ACC112 (cell line): ENCODE results near the gene UNC13D.
A peak's percentile ranks its signal among the peaks of the same experiment; 100 is the strongest.
"Not testable (repeated sequence)": the region's sequence is repeated elsewhere in the genome, so short reads cannot be mapped to it uniquely, and the experiment has no call there.

Source experiments
- H2AFZ ChIP-seq: fragments of 200-600 bp; sonication (generic); one replicate; pipeline ENCODE4 v1.6.0; 2017; ENCODE audit warnings: antibody characterized with exemption, low read length; ENCODE audit not compliant: unreplicated experiment
- H3K27ac ChIP-seq: fragments of 200-600 bp; sonication (generic); 2 replicates; pipeline ENCODE4 v1.5.1; 2014; ENCODE audit warnings: low read depth, mild to moderate bottlenecking, antibody characterized with exemption, low read length, moderate library complexity
- H3K27me3 ChIP-seq: fragments of 200-600 bp; sonication (generic); 2 replicates; pipeline ENCODE4 v1.6.1; 2014; ENCODE audit warnings: mild to moderate bottlenecking, antibody characterized with exemption, low read length, moderate library complexity, mixed read lengths; ENCODE audit not compliant: insufficient read depth
- H3K36me3 ChIP-seq: fragments of 200-600 bp; sonication (generic); 2 replicates; pipeline ENCODE4 v1.6.1; 2016; ENCODE audit warnings: mild to moderate bottlenecking, antibody characterized with exemption, low read length, moderate library complexity, mixed read lengths; ENCODE audit not compliant: insufficient read depth
- H3K4me1 ChIP-seq: fragments of 200-600 bp; sonication (generic); one replicate; pipeline ENCODE4 v1.6.1; 2016; ENCODE audit warnings: low read length, mixed read lengths; ENCODE audit not compliant: insufficient read depth, unreplicated experiment, control insufficient read depth
- H3K4me3 ChIP-seq: fragments of 200-600 bp; sonication (generic); 2 replicates; pipeline ENCODE4 v1.5.1; 2014; ENCODE audit warnings: mild to moderate bottlenecking, low read depth, low read length
- H3K79me2 ChIP-seq: fragments of 200-600 bp; sonication (generic); one replicate; pipeline ENCODE4 v1.6.0; 2016; ENCODE audit warnings: low read length; ENCODE audit not compliant: control insufficient read depth, unreplicated experiment, insufficient read depth

UNC13D gene

DNA sequence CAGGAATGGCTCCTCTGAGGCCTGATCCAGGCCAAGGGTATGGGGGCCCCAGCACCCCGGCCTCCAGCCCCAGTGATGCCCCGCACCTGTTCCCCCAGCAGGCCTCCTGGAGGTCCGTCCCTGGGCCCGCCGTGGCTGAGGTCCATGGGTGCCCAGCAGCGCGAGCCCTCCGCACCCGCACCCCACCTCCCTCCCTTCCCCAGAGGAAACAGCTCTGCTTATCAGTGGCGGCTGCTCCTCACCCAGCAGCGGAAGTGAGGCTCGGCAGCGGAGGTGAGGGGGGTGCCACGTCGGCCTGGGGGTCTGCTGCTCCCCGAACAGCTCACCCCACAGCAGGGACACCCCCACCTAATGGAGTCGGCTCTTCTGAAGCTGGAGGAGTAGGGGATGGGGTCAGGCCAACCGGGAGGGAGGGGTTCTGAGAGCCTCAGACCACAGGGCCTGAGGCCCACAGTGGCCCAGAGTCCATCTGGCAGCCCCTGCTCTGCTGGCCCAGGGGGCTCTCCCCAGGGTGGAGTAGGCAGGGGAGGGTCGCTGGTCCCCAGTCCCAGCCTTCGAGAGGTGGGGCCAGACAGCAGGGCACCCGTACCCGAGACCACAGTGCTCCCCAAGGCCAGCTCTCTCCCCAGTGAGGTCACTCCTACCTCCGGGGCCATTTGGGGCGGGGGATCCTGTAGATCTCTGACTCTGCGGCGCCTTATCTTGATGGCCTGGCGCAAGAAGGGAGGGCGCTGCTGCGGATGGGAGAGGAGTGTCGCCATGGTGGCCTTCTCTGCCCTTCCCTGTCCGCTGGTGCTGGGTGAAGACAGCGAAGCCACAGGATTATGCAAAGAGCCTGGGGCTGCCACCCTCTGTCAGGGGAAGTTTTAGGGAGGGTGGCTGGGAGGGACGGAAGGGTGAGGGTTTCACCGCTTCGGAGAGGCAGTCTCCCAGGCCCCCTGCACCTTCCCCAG is at the start of gene UNC13D:
Gene UNC13D (minus strand): TSS at position 828 of the 953 bp plus-strand sequence. CDS start 67 bp downstream, at position 761.
- Histone ChIP-seq H3K4me1 (peaks cover 16% of the 10 kb centered on the region), H2AFZ (no peak within 1 kb of the TSS), H3K36me3 (no peaks in the 10 kb centered on the region; the same call in 1 of the 2 replicates), H3K27ac (peak within 1 kb of the TSS; percentile 26; the same call in 1 of the 2 replicates), H3K27me3 (no peaks in the 10 kb centered on the region), H3K4me3 (no peak within 1 kb of the TSS), H3K79me2 (no peaks in the 10 kb centered on the region)

DNA sequence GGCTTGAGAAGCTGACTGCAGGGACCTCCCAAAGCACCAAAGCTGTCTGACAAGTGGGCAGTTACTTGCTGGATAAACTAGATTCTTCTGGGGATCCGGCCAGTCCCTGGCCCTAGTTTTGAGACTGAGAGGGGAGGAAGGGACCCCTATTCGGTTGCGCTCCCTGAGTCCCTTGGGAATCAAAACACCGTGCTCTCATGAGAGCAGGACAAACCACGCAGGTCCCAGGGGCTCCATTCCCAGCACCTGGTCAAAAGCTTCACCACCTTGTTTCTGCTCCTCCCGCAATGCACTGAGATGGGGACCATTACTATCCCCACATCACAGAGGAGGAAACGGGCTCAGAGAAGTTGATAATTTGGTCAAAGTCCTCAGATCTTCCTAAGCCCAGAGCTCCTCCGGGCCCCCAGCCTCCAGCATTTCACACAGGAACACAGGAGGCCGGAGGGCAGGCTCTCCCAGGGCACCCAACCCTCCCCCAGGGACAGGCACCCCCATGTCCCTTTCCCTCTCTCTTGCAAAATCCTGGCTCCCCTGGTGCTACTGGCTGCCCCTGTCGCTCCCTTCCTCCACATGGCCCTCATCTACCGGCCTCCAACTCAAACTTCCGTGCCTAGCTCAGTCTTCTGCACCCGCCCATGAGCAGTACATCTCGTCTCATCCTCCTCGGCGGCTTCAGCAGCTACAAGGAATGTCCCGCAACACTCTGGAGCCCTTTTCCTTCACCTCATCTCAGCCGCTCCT is 49.3 kb upstream of the UNC13D start:
- Histone ChIP-seq H2AFZ (no peak overlapping the region), H3K27ac (no peak overlapping the region), H3K79me2 (peaks cover 17% of the 10 kb centered on the region), H3K27me3 (no peaks in the 10 kb centered on the region), H3K36me3 (no peaks in the 10 kb centered on the region), H3K4me3 (no peak overlapping the region), H3K4me1 (peaks cover 5% of the 10 kb centered on the region)

DNA sequence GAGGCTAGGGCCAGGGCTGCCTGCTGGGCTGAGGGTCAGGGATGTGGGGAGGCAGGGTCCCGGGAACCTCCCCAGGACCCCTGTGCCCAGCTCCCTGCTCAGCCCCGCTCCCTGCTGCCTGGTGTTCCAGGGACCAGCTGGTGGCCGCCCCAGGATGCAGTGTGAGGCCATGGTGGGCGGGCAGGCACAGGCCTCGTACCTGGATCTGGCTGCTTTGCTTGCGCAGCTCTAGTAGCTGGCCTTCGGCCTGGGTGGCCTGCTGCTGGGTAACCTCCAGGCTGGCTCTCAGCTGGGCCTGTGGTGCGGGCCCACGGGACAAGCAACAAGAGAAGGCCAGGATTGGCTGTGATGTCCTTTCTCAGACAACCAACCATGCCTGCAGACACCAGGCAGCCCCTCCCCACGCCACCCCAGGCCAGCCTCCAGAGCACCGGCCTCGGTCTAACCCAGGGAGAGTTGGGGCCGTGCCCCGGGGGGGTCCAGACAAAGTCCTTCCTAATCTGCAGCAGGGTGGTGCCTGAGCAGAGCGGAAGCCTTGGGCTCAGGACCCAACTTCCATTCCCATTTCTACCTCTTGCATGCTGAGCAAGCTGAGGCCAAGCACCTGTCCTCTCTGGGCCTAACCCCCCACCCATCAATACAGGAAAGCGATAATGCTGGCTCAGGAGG is 48.5 kb upstream of the UNC13D start:
- Histone ChIP-seq H3K27me3 (no peaks in the 10 kb centered on the region), H2AFZ (no peak overlapping the region), H3K4me3 (no peak overlapping the region), H3K36me3 (no peaks in the 10 kb centered on the region), H3K4me1 (peaks cover 5% of the 10 kb centered on the region), H3K79me2 (peaks cover 17% of the 10 kb centered on the region), H3K27ac (no peak overlapping the region)

DNA sequence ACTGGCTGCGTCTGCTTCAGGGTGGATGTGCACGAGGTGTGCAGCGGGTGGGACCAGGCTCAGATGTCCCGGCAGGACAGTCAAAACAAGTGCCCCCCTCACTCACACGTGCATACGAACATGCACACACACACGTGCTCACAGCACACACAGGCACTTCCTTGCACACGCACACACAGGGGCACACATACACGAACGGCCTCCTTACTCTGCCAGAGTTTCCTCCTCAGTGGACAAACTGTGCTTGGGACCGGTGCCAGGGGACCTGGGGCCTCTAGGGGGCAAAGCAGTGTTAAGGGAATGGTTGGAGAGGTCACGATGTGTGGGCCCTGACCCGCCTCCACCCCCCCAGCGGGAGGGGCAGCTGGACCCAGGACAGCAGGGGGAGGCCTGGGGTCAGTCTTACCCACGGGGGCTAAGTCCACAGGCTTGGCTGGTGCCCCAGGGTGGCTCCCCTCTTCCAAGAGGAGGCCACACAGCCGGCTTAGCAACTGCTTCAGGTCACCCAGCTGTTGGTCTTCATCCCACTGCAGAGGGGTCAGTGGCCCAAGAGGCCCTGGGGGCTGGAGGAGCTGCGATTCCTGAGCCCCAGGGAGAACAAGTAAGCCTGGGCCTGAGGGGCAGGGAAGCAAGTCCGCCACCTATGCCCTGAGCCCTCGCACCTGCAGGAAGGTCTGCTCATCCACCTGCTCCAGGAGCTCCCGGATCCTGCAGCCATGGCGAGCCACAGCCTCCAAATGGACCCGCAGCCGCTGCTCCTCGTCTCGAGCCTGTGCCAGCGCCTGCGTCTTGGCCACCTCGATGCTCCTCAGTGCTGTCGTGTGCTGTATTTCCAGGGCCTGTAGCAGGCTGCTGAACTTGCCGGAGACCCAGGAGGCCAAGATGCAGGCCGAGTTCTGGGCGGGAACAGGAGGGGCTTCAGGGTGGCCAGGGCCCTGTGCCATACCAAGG is 47.7 kb upstream of the UNC13D start:
- Histone ChIP-seq H3K36me3 (no peaks in the 10 kb centered on the region), H3K4me3 (no peak overlapping the region), H3K4me1 (no peaks in the 10 kb centered on the region), H3K79me2 (peaks cover 17% of the 10 kb centered on the region), H3K27ac (no peak overlapping the region), H3K27me3 (no peaks in the 10 kb centered on the region), H2AFZ (no peak overlapping the region)

DNA sequence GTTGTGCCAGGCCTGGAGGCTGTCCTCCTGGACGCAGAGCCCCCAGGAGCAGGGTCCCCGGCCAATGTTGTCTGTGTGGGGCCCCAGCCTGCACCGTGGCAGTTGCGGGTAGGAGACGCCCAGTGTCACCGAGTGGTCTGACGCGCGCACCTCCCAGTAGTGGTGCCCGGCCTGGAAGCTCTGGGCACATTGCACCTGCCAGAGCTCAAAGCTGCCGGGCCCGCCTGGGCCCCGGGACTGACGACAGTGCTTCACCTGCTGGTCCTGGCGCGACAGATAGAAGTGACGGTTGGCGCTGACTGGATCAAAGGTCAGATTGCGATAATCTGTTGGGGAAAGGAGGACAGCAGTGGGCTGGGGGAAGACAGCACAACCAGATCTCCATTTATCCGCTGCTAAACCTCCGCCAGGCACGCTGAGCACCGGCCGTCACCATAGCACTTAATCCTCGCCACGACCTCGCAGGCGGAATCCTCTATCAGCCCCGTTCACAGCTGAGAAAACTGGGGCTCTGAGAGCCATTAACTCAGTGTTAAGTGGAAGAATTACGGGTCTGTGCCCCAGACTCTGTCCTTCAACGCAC is 46.9 kb upstream of the UNC13D start:
- Histone ChIP-seq H3K4me1 (no peaks in the 10 kb centered on the region), H3K4me3 (no peak overlapping the region), H3K36me3 (no peaks in the 10 kb centered on the region), H2AFZ (no peak overlapping the region), H3K79me2 (peaks cover 17% of the 10 kb centered on the region), H3K27me3 (no peaks in the 10 kb centered on the region), H3K27ac (no peak overlapping the region)

DNA sequence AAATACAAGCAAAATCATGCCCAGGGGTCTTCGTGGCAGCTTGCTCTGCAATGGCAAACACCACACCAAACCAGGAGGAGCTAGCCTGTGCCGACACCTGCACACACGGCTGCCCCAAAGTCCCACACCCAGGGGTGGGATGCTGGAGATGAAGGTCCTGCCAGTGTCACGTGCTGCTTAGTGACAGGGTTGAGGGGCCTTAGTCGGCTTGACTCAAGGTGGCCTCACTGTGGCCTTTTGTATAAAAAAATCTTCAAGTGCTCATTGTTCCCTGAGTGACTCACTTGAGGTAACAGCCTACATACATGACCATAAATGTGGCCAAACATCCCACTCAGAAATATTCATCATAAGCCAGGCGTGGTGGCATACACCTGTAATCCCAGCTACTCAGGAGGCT is 45.2 kb upstream of the UNC13D start:
- no peak overlapping the region for H3K27ac ChIP-seq
- no peaks in the 10 kb centered on the region for H3K36me3 ChIP-seq
- peaks cover 3% of the 10 kb centered on the region for H3K79me2 ChIP-seq
- H2AFZ ChIP-seq = no peak overlapping the region
- no peak overlapping the region for H3K4me3 ChIP-seq
- H3K4me1 ChIP-seq = no peaks in the 10 kb centered on the region
- no peaks in the 10 kb centered on the region for H3K27me3 ChIP-seq

DNA sequence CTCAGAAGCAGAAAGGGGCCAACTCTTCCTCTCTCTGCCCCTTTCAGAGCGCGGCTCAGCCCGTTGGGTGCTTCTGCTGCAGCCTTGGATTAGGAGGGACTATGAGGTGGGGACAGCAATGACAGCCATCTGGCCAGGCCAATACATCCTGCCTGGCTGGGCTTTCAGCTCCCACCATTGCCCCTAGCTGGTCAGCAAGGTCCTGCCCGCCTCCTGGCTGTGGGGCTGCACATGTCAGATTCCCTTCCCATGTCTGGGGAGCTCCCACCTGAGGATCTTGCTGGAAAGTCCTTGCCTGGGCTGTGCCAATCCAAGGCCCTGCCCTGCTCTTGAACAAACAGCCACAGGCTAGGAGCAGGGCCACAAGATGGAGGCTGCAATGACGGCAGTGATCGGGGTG is 44.3 kb upstream of the UNC13D start:
- Histone ChIP-seq H3K27ac (no peak overlapping the region), H3K27me3 (no peaks in the 10 kb centered on the region), H3K79me2 (no peaks in the 10 kb centered on the region), H3K4me3 (no peak overlapping the region), H3K36me3 (no peaks in the 10 kb centered on the region), H3K4me1 (no peaks in the 10 kb centered on the region), H2AFZ (no peak overlapping the region)

DNA sequence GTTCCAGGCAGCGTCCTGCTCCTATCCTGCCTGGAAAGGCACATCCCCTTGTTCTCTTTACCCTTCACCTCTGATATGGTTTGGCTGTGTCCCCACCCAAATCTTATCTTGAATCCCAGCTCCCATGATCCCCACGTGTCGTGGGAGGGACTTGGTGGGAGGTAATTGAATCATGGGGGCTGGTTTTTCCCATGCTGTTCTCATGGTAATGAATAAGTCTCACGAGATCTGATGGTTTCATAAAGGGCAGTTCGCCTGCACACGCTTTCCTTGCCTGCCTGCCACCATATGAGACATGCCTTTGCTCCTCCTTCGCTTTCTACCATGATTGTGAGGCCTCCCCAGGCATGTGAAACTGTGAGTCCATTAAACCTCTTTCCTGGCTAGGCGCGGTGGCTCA is 41.7 kb upstream of the UNC13D start:
- H3K36me3 ChIP-seq, H3K4me3 ChIP-seq, H3K4me1 ChIP-seq, H3K27me3 ChIP-seq, H2AFZ ChIP-seq, H3K79me2 ChIP-seq, H3K27ac ChIP-seq: not testable (repeated sequence)

DNA sequence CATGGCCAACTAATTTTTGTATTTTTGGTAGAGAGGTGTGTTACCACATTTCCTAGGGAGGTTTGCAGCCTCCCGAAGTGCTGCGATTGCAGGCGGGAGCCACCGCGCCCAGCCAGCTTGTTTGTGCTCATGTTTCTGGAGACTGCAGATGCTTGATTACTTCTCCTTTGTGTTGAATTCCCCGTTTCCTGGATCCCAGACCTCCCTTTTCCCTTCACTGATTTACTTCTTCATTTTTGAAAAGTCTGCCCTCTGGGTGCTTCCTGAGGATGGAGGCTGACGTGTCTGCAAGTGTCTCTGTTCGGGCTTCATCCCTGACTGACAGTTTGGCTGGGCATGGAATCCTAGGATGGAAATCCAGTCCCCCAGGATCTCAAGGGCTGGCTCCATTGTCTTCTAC is 41.2 kb upstream of the UNC13D start:
- no peaks in the 10 kb centered on the region for H3K36me3 ChIP-seq
- H3K4me1 ChIP-seq = no peaks in the 10 kb centered on the region
- H3K4me3 ChIP-seq = no peak overlapping the region
- no peaks in the 10 kb centered on the region for H3K27me3 ChIP-seq
- no peak overlapping the region for H2AFZ ChIP-seq
- no peaks in the 10 kb centered on the region for H3K79me2 ChIP-seq
- no peak overlapping the region for H3K27ac ChIP-seq
